HG03135 (cell line): ENCODE data around the gene ADGRL2.
"Not testable (repeated sequence)": the region's sequence is repeated elsewhere in the genome, so short reads cannot be mapped to it uniquely, and the experiment has no call there.

Experiments
- ATAC-seq: cut with Tn5 transposase; IDR thresholded peaks from one replicate; pipeline ENCODE4 v1.9.1; 2021; ENCODE audit warnings: mild to moderate bottlenecking, moderate library complexity; ENCODE audit not compliant: unreplicated experiment

The ADGRL2 gene

GRCh38 chr1:81846630-81847029, 45.9 kb downstream of the ADGRL2 start:
- no peak for ATAC-seq

- no peak for ATAC-seq
Measured at GRCh38 chr1:81847063-81847462, 46.3 kb downstream of the ADGRL2 start.

- no peak for ATAC-seq
Measured at GRCh38 chr1:81848880-81849682, 48.3 kb downstream of the ADGRL2 start.

- no peak for ATAC-seq
Measured at GRCh38 chr1:81850031-81850430, 49.3 kb downstream of the ADGRL2 start.

- no peak for ATAC-seq
Measured at GRCh38 chr1:81850495-81850894, 49.8 kb downstream of the ADGRL2 start.

DNA sequence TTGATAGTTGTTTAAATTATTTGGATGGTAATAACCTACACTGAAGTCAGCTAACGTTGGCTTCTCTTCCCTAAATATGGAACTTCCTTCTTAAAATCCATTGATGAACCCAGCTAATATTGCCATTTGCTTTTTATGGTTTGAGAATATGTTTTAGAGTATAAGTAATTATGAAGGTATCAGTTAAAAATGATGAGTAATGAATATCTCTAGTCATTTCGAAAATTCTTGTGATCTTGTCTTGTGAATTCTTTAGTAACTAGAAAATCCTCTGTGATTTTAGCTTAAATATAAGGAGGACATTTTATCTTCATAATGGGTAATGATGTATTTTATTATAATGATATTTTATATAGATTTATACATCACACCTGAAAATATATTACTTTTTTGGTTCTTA, 50.5 kb downstream of the ADGRL2 start:
- ATAC-seq = no peak

DNA sequence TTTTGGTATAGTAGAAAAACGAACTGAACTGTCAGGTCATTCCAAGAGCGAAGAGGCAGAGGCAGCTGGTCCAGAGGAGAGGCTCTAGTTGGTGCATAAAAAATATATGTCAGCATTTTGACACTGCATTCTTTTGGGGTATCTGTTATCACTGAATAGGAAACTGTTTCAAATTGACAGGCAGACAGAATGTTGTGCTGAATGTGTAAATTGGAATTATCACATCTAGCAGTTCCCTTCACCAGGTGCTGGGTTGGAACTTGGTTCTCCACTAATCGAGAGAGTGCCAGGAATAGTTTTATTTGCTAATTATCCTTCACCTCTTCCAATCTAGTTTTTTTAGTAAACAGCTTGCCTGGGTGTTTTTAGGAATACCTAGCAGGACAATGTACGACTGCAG, 52.2 kb downstream of the ADGRL2 start:
- ATAC-seq = no peak

DNA sequence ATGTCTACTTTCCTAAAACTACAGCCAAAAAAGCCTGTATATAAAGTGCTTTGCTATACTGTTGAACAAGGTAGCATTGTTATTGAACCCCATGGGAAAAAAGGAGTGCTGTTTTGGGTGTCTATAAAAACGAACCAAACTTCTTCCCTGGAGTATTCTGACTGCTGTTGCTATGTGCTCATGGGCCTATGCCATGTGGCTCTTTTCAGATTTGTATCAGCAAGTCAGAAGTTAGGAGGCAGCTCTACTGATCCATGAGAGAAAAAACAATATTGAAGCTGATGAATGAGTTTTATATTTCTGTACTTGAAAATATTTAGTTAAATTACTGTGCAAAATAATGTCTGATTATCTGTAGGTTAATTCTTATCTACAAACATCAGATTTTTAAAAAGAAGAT, 66.5 kb downstream of the ADGRL2 start:
- no peak for ATAC-seq

DNA sequence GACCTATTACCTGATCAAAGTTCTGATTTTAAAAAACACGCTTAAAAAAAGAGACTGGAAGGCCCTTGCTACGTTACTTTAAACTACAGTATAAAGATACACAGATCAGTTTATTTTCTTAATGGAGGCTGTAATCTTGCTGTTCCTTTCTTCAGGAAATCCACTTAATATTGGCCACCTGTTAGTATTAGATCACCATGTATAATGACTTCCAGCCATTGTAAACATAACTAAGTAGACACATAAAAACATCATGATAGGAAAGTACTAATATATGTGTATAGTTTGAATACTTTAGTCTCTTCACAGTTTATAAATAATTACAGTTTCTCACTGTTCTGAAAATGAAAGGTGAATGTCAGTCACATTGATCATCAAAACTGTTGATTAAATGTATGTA, 68.6 kb downstream of the ADGRL2 start:
- ATAC-seq = no peak

GRCh38 chr1:81871091-81871490, 70.4 kb downstream of the ADGRL2 start:
- not testable (repeated sequence) for ATAC-seq

DNA sequence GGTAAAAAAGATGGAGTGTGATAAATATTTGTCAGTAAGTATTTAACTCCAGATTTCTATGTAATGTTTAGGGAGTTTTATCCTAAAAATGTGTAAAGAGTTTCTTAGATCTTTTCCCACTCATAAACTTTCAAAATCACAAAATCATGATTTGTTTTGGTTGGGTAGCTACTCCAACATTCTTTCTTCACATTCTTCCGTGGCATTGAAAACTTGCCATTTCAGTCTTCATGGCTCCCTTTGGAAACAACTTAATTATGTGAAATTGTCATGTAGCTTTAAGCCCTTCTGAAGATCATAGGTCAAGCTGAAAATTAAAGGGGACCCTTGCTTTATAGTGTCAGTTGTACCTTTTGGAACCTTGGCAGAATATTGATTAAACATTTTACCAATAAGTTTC, 73.2 kb downstream of the ADGRL2 start:
- no peak for ATAC-seq

DNA sequence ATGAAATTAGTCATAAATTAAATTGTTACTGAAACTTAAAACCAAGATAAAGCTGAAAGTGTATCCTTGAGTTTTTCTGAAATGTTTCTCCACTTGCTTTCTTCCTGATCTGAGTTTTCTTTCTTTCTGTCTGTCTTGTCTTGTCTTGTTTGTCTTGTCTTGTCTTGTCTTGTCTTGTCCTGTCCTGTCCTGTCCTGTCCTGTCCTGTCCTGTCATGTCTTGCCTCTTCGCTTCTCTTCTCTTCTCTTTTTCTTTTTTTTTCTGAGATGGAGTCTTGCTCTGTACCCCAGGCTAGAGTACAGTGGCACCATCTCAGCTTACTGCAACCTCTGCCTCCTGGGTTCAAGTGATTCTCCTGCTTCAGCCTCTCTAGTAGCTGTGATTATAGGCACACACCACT, 73.7 kb downstream of the ADGRL2 start:
- no peak for ATAC-seq

DNA sequence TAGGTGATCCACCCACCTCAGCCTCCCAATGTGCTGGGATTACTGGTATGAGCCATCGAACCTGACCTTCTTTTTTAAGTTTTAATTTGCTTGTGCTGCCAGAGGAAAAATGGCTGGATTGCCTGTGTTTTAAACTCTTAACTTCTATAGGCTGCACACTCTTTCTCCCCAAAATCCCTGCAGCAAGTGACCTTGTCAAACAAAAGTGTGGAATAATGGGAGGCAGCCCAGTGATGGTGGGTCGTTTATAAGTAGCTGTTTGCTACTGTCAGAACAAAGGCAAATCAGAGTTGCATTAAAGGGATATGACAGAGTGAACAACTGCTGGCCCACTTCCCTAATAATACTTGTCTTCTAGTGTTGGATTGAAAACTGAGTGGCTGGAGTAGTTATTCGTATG, 74.2 kb downstream of the ADGRL2 start:
- no peak for ATAC-seq

- no peak for ATAC-seq
Measured at GRCh38 chr1:81876901-81877733, 76.4 kb downstream of the ADGRL2 start.

DNA sequence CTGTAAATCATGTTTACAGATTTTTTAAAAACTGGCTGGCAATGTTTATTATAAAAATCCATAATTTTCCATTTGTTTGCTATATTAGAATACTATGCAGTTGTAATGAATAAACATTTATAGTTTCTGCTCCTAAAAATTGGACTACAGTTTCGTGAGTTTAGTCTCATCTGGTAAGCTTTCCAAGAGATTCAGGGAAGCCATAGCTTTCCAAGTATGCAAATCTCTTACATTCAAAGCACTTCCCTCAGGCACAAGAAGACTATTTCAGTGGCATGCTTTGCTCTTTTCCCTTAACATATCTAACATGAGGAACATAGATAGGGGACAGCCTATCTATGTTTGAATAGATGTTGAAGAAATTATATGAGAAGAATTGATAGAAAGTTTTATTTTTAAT, 77.2 kb downstream of the ADGRL2 start:
- no peak for ATAC-seq

- no peak for ATAC-seq
Measured at GRCh38 chr1:81878538-81878937, 77.8 kb downstream of the ADGRL2 start.

GRCh38 chr1:81880781-81881180, 80.0 kb downstream of the ADGRL2 start:
- no peak for ATAC-seq

DNA sequence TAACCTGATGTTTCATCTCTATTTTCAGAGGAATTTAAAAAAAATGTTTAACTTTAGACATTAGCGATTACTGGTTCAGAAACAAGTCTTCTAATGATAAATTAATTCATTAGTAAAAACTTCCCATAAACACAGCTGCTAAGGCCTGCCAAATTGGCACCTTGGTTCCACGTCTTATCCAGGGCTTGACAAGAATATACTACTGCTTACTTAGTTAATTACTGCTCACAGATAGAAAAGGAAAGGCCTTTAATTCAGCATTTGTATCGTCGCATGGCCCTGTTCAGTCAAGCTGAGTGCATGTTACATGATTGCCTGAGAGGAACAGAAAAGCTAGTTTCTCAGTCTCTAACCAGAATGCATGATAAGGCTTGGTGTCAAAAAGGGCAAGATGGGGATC, 84.6 kb downstream of the ADGRL2 start:
- ATAC-seq = no peak

- not testable (repeated sequence) for ATAC-seq
Measured at GRCh38 chr1:81886292-81886691, 85.6 kb downstream of the ADGRL2 start.

- no peak for ATAC-seq
Measured at GRCh38 chr1:81887421-81888144, 86.8 kb downstream of the ADGRL2 start.

GRCh38 chr1:81889166-81889565, 88.4 kb downstream of the ADGRL2 start:
- no peak for ATAC-seq

GRCh38 chr1:81894867-81895266, 94.1 kb downstream of the ADGRL2 start:
- no peak for ATAC-seq
